HG02938 (cell line): Measurements from ENCODE around the gene LMO4.

Experiments used
- ATAC-seq: cut with Tn5 transposase; IDR thresholded peaks from one replicate; pipeline ENCODE4 v1.9.1; 2021; ENCODE audit warnings: mild to moderate bottlenecking, moderate library complexity; ENCODE audit not compliant: unreplicated experiment

LMO4 gene, protein sequence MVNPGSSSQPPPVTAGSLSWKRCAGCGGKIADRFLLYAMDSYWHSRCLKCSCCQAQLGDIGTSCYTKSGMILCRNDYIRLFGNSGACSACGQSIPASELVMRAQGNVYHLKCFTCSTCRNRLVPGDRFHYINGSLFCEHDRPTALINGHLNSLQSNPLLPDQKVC

DNA sequence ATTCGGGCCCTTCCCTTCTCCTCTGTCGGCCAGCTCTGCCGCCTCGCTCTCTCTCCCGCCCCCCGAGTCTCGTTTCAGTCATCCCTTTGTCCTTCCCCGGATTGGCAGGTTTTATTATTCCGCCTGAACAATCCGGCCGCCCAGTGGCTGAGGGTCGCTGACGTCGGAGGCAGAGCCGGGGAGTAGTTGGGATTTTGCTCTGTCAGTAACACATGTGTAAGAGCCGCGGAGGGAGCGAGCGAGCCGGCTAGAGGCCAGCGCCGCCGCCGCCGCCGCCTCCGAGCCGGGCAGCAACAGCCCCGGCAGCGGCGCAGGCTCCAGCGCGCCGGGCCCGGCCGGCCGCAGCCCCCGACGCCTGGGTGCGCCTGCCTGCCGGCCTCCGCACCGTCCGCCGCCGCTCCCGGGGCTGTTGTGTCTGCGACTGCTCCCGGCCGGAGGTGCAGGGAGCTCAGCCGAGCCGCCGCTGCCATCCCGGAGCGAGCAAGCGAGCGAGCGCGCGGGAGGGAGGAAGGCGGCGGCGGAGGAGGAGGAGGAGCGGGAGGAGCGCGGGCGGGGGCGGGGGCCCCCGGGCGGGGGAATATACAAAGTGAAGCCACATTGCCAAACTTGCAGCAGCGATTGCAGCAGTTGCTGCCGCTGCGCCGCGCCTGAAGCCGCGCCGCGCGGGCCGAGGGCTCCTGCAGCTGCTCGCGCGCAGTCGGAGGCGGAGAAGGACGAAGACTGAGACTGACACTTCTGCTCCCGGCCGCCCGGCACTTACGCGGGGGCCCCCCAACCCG lies at the start of gene LMO4:
LMO4 (plus strand) TSS at position 609 of the 779 bp plus-strand sequence. CDS start 3,136 bp downstream, outside the sequence.
- ATAC-seq, result peak; percentile 80

DNA sequence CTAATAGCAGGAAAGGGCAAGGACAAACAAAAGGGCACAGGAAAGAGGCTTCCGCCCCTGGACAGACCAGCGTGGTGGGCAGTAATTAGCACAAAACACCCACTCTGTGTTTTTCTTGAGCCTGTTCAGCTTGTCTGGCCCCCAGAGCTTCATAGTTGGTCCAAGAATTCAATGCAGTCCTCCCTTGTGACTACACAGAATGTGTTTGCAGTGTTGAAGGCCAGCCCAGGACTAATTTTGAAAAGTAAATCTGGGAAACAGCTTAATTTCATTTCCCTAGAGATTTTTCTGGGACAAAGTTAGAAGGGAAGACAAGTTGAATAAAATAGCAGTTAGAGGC lies 49.2 kb upstream of the LMO4 start:
- ATAC-seq, result no peak

DNA sequence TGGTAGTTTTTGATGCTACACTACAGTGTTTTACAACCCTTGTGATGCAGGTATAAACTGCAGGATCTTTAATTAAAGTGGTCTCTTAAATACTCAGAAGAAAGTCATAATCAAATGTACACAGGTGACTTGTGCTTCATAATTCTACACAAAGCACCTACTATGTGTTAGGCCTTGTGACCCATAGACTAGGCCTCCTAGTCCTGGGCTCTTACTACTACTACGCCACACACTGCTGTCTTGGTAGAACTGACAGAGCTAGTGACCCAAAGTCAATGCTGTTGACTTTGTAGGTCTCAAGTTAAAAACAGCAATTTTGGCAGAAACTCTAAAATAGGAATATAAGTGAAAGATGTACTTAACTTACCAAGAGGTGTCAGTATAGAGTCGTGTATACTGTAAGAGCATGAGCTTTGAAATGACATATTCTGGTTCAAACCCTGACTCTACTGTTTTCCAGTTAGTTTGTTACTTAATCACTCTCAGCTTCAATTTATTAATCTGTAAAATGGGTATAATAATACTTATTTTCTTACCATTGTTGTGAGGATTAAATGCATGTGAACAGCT lies 48.6 kb upstream of the LMO4 start:
- ATAC-seq, result no peak

DNA sequence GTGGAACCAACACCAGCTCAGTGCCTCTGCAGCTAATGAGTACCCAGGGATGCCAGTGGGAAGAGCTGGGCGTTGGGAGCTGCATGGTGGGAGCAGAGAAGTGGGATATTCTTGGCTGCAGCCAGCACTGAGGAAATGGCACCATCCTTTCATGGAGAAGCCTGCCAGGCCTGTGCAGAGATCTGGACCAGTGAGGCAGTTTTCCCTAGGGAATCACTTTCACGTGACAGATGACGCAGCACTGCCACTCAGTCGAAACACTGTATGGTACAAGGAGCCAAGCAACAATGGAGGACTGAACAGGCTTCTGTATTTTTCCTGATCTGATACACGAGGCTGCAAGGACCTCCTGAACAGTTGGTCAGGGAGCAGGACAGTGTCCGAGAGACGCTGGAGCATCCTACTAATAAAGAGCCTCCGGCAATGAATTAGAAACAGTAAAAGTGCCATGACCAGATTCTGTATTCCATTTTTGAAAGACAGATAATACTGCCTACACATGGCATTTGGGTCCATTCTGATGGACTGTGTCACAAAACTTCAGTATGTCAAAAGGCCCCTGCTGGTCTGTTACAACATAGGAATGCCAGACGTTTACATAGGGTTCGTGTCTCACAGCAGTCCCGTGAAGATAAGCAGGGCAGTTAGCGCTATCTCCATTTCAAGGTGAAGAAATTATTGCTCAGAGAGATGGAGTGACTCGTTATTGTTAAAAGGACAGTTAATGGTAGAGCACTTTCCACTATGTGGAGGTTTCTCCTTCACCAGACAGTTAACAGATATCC lies 44.0 kb upstream of the LMO4 start:
- no peak for ATAC-seq

DNA sequence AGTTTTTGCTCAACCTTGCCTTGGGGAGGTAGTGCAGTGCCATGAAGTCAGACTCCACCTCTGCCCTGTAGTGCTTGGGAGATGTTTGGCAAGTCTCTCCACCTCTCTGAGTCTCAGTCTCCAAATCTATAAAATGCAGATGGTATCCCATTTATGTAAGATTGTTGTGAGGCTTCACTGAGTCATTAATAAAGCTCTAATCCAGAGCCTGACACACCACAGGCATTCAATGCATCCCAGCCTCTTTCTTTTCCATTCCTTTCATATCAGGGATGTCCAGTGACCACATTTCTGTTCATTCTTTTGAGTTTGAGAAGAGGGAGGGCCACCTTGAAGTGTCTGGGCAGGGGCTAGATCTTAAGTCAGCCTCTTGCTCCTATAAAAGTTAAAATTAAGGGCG lies 37.6 kb upstream of the LMO4 start:
- no peak for ATAC-seq

DNA sequence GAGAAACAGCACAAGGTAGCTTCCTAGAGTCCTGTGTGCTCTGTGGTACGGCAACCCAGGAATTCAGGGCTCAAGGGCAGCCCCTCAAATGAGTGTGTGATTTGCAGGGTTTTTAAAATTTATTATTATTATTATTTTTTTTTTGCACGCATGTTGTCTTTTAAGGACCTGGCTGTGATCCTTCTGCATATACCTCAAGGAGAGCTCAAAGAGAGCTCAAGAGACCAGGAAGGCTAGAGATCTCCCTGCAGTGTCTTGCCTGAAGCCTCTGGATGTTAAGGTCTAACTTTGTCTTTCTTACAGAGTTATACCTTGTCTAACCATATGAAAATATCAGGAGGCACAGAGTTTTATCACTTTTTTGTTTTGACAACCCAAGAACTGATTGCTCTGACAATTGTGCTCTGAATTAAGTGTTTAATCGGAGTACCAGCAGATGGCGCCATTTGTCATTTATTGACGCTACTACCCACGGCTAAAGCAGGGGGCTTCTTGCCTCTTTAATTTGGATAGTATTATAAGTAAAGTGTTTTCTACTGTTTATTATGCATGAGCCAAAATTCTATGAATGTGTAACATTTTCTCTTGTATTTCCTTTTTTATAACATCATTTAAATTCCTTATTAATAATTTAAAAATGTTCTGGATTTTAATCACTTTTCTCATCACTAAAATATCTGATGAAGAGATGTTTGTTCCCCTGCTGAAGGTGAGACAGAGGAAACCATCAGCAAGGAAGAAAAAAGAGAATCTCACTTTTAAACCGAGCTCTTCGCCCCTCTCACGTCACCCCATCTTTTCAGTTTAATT lies 35.8 kb upstream of the LMO4 start:
- peak; percentile 68 for ATAC-seq

DNA sequence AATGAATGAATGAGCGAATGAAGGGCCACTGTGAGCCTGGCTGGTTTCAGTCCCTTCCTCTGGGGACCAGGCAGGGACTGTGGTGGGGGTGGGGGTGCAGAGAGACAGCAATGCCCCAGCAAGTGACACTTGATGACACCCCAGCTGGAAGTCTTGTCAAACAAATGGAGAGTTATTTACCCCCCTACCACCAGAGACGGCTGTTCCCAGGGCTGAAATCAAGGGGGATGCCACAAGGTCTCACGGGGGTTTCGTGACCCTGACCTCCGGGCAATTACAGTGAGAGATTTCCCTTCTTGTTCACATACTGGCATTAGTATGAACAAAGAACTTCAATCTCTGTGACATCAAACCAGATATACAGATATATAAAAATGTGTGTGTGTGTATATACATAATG lies 34.0 kb upstream of the LMO4 start:
- no peak for ATAC-seq

DNA sequence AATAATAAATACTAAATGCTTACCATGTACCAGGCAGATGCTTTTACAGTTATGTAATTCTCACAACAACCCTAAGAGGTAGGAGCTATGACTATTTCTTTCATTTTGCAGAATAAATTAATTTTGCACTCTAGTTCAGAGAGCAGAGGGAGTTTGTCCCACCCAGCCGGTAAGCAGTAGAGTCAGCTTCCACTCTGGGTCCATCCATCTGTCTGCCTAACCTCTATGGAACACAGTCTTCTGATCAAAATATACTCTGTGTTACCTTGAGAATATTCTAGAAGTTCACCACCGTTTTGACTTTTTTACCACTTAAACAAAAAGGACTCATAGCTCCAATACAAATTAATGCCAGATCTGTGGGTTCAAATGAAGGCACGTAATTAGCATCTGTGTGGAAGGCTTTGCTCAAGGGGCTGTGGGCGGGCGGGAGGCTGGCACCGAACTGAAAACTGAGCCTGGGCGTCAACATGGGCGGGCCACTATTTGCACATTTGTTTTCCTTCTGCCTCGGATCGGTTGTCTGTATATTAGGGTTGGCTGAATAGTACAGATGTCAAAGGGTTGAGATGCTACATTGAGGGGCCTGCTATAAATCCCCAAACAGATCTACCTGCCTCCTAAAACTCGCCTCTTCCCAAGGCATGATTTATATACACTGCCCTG lies 33.1 kb upstream of the LMO4 start:
- ATAC-seq, result no peak

DNA sequence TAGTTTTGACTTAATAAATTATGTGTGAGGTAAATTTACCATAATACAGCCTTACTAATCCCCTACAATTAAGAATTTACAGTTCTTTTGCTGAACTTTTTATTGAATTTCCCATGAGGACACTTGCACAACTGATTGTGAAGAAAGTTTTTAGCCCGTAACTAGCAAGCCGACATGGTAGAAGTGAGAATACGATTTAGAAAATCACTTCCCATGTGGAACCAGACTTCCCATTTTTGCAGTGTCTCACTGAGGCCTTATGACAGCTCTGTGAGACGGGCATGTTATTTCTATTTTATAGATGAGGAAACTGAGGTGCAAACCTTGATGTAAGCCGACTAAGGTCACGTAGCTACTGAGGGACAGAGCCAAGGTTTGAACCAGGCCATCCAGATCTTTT lies 32.5 kb upstream of the LMO4 start:
- ATAC-seq, result no peak

DNA sequence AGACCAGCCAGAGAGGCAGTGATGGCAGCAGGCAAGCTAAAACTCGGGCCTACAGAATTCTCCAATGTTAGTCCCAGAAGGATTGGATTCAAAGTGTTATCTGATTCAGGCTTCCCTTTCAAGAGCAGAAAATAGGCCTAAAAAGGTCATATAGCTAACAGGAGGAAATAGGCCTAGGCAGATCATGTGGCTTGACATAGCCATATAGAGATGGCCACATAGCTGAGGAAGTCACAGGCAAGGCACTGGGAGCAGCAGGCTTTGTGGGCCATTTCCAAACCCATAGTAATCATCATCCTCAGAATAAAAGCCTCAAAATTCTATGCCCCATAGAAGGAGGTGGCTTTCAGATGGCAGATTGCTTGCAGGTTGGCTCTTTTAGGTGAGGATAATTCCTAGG lies 29.0 kb upstream of the LMO4 start:
- ATAC-seq, result no peak

DNA sequence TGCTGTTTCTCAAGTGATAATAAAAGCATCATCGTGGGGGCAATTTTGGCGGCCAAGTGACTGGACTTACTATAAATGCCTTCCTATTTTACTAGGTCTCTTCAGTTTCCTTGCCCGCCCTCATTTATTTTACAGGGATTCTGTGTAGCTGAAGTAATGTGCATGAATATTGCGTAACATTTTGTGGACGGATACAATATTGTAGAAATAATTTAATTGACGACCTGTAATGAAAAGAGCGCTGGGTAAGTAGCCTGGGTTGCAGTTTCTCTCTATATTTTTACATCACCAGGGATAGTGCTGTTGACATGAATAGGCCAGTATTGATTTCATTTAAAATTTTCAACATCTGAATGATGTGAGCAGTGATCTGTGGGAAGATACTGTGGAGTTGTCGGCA lies 28.1 kb upstream of the LMO4 start:
- no peak for ATAC-seq

DNA sequence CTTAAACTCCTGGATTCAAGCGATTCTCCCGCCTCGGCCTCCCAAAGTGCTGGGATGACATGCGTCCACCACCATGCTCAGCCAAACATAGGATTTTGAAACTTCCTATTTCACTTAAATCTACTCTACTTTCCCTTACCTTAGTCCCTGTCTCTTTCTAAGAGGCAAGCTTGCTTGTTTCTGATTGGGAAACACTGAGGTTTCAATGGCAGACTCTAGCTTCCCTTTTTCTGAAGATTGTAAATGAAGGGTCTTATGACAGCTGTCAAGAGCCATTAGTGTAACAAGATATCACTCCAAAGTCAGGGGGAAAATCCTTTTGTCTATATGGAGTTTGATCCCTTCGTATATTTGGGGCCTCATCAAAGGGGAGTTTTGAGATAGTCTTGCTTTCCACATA lies 23.5 kb upstream of the LMO4 start:
- ATAC-seq, result no peak

DNA sequence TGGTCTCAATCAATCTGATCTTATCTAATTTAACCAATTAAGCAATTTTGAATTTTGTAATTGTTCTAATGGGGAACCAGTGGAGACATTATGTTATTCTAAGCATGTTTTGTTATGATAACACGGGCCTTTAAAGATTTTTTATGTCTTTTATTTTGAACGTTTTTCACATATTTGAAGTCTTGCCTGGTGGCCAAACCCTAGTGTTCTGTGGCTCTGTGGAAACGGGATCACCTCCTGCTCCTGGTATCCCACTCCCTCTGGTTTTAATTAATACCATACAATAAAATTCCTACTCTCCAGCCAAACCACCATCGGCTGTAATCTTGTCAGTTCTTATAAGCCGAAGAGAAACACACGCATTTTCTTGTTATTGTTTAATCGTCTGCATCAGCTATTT lies 22.9 kb upstream of the LMO4 start:
- no peak for ATAC-seq

DNA sequence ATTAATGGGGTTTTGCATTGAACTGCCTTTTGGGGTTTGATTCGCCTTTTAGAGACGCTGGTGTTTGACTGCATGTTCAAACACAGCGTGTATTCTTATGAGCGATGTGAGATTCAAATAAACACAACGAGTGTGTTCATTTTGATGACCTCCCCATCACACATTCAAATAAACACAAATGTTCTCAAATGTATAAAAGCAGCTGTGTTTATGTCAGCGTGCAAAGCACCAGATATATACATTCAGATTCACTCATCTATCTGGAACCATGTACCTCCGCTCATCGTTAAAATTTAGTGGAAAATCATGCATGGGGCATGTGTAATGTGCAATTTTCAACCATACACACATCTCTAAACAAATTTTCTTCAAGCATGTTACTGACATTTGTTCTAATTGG lies 21.4 kb upstream of the LMO4 start:
- no peak for ATAC-seq

DNA sequence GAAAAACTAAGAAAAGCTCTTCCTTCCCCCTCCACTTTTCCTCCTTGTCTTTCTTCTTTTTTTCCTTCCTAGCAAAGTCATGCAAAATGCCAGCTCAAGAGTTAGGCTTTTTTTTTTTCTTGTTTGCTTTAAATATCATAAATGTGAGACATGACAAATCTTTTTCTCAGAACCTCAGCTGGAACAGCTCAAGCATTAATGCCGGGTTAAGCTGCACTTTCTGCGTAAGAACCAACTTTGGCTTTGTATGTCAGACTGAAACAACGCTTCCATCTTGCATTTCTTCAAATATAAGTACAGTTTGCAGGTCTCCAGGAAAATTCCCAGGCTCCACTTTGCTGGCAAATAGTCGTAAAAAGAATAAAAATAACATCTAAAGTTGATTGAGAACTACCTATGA lies 20.7 kb upstream of the LMO4 start:
- no peak for ATAC-seq

DNA sequence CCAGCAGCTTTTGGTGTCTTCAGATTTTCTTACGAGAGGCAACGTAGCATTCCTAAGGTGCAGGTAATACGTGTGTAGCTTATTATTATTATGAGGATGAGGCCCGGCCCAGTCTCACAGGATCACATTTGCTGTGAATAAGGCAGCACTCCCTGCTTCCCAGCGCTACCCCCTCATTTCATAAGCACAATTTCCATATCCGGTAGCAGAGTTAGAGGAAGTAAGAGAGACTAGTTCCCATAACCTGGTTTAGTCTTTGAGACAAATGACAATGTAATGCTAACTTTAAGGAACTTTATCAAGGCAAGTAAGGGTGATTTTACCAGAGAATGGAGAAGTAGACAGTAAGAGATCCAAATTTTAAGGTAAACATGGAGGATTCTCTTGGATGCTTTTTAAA lies 14.6 kb upstream of the LMO4 start:
- no peak for ATAC-seq

DNA sequence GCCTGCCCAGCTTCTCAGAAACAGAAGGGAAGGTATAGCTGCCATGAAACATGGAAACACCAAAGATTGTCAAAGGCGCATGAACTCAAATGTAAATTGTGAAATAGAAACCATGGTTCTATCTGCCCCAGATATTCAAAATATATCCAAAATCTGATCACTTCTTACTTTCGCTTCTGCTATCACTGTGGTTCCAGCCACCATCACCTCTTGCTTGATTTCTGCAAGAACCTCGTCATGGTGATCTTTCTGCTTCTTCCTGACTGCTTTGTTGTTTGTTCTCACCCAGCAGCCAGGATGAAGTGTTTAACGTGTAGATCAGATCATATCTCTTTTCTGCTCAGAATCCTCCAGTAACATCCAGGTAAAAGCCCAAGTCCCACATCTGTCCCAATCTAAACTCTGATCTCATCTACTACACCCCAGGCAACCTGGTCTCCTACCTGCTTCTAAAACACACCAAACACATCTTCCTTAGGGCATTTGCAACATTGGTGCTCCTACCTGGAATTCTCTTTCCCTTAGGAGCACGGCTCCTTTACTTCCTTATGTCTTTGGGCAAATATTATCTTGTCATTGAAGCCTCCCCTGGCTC lies 10.5 kb upstream of the LMO4 start:
- ATAC-seq, result no peak

DNA sequence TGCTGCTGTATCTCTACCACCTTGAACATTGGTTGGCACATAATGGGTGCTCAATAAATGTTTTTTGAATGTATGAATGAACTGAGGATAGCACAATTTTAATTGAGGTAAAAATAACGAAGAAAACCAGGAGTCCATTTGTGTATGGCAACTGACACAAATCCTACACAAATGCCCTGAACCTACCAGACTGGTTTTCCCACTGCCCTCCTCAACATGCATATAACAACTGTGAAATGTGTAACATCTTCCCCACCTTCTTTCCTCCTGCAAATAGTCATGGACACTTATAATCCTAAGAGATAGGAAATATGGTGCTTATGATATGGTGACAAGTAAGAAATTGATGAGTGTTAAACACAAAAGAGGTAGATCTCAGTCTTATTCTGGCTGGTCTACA lies 9.9 kb upstream of the LMO4 start:
- no peak for ATAC-seq

DNA sequence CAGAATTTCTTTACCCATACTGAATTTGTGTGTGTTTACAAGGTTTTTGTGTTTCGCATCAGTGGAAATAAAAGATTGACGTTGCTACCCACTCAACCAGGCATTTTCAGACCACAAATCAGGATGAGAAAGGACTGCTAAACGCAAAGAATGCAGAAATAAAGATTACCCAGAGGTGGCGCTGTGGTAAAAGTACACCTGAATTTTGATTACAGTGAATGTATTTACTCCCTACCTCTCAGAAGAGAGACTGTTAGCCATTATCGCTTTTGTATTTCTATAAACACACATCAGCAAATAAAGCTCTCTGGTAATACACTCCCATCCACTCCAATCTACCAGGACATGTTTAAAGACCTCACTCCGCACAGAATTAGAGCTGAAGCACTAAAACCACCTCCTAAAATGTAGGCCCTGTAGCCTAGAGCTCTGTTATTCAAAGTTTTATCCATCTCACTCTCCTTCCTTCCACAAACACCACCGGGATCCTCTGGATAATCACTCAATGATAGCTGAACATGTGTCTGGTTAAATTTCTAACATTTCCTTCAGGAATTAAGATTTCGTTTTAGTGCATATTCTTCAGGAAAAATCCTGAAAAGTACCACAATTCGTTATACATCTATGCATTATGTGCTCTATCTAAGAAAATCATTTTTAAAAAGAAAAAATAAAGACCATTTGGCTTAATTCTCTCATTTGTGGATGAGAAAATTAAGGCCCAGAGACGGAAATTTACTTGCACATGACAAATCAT lies 2.5 kb upstream of the LMO4 start:
- ATAC-seq, result no peak
